Measurements from ENCODE around the gene TSSC4. TPM values are rescaled to one million over a fixed set of nuclear protein-coding genes. Genes with fewer than 3 reads are reported as not detected.

Gene TSSC4
- total and polyA plus RNA-seq, 4 donors = 16.4 to 50.9 (median 45.8) TPM

GRCh38 chr11:2432171-2432621 is 31.6 kb downstream of the TSSC4 start:
- no peak overlapping the region for H3K4me3 ChIP-seq (ENCODE audit: low read depth, low read length)
- WGBS (ENCODE audit: insufficient coverage) = 79% methylated on average over 13 of the region's 15 CpGs
- H3K27ac ChIP-seq (ENCODE audit: low read depth, low read length) = no peak overlapping the region
- H3K27me3 ChIP-seq (ENCODE audit: control insufficient read depth, insufficient read depth, low read length) = no peaks in the 10 kb centered on the region
- no peak for DNase-seq (ENCODE audit: low read depth in 4 of 6, low spot score in 6 of 6)
- H3K9me3 ChIP-seq (ENCODE audit: control insufficient read depth, insufficient read depth, low read length) = no peaks in the 10 kb centered on the region
- no peaks in the 10 kb centered on the region for H3K36me3 ChIP-seq (ENCODE audit: control insufficient read depth, insufficient read depth, low read length)
- H3K4me1 ChIP-seq (ENCODE audit: control insufficient read depth, insufficient read depth, low read length) = no peaks in the 10 kb centered on the region

GRCh38 chr11:2432628-2433071 is 32.1 kb downstream of the TSSC4 start:
- H3K27me3 ChIP-seq (ENCODE audit: control insufficient read depth, insufficient read depth, low read length) = no peaks in the 10 kb centered on the region
- H3K4me3 ChIP-seq (ENCODE audit: low read depth, low read length) = no peak overlapping the region
- DNase-seq (ENCODE audit: low read depth in 4 of 6, low spot score in 6 of 6) = no peak
- no peaks in the 10 kb centered on the region for H3K4me1 ChIP-seq (ENCODE audit: control insufficient read depth, insufficient read depth, low read length)
- H3K36me3 ChIP-seq (ENCODE audit: control insufficient read depth, insufficient read depth, low read length) = no peaks in the 10 kb centered on the region
- WGBS (ENCODE audit: insufficient coverage) = 86% methylated on average over 12 of the region's 13 CpGs
- H3K9me3 ChIP-seq (ENCODE audit: control insufficient read depth, insufficient read depth, low read length) = no peaks in the 10 kb centered on the region
- no peak overlapping the region for H3K27ac ChIP-seq (ENCODE audit: low read depth, low read length)

- WGBS (ENCODE audit: insufficient coverage) = 88% methylated on average over 21 of the region's 22 CpGs
- no peaks in the 10 kb centered on the region for H3K4me1 ChIP-seq (ENCODE audit: control insufficient read depth, insufficient read depth, low read length)
- DNase-seq (ENCODE audit: low read depth in 4 of 6, low spot score in 6 of 6) = no peak
- no peak overlapping the region for H3K27ac ChIP-seq (ENCODE audit: low read depth, low read length)
- H3K9me3 ChIP-seq (ENCODE audit: control insufficient read depth, insufficient read depth, low read length) = no peaks in the 10 kb centered on the region
- H3K27me3 ChIP-seq (ENCODE audit: control insufficient read depth, insufficient read depth, low read length) = no peaks in the 10 kb centered on the region
- no peaks in the 10 kb centered on the region for H3K36me3 ChIP-seq (ENCODE audit: control insufficient read depth, insufficient read depth, low read length)
- H3K4me3 ChIP-seq (ENCODE audit: low read depth, low read length) = no peak overlapping the region
Measured at GRCh38 chr11:2433106-2433925, 32.8 kb downstream of the TSSC4 start.

- WGBS (ENCODE audit: insufficient coverage) = 93% methylated on average over 8 of the region's 8 CpGs
- Histone ChIP-seq H3K9me3 (ENCODE audit: control insufficient read depth, insufficient read depth, low read length) (no peaks in the 10 kb centered on the region), H3K36me3 (ENCODE audit: control insufficient read depth, insufficient read depth, low read length) (no peaks in the 10 kb centered on the region), H3K27ac (ENCODE audit: low read depth, low read length) (no peak overlapping the region), H3K27me3 (ENCODE audit: control insufficient read depth, insufficient read depth, low read length) (no peaks in the 10 kb centered on the region), H3K4me3 (ENCODE audit: low read depth, low read length) (no peak overlapping the region), H3K4me1 (ENCODE audit: control insufficient read depth, insufficient read depth, low read length) (no peaks in the 10 kb centered on the region)
- DNase-seq (ENCODE audit: low read depth in 4 of 6, low spot score in 6 of 6) = no peak
Measured at GRCh38 chr11:2434008-2434407, 33.5 kb downstream of the TSSC4 start.

- Histone ChIP-seq H3K9me3 (ENCODE audit: control insufficient read depth, insufficient read depth, low read length) (no peaks in the 10 kb centered on the region), H3K4me3 (ENCODE audit: low read depth, low read length) (no peak overlapping the region), H3K27me3 (ENCODE audit: control insufficient read depth, insufficient read depth, low read length) (no peaks in the 10 kb centered on the region), H3K36me3 (ENCODE audit: control insufficient read depth, insufficient read depth, low read length) (no peaks in the 10 kb centered on the region), H3K27ac (ENCODE audit: low read depth, low read length) (no peak overlapping the region), H3K4me1 (ENCODE audit: control insufficient read depth, insufficient read depth, low read length) (no peaks in the 10 kb centered on the region)
- 83% methylated on average over 7 of the region's 11 CpGs for WGBS (ENCODE audit: insufficient coverage)
- no peak for DNase-seq (ENCODE audit: low read depth in 4 of 6, low spot score in 6 of 6)
Measured at GRCh38 chr11:2434506-2435255, 34.1 kb downstream of the TSSC4 start.

- DNase-seq (ENCODE audit: low read depth in 4 of 6, low spot score in 6 of 6) = no peak
- H3K9me3 ChIP-seq (ENCODE audit: control insufficient read depth, insufficient read depth, low read length) = no peaks in the 10 kb centered on the region
- H3K4me3 ChIP-seq (ENCODE audit: low read depth, low read length) = no peak overlapping the region
- 90% methylated on average over 12 of the region's 12 CpGs for WGBS (ENCODE audit: insufficient coverage)
- H3K36me3 ChIP-seq (ENCODE audit: control insufficient read depth, insufficient read depth, low read length) = no peaks in the 10 kb centered on the region
- no peaks in the 10 kb centered on the region for H3K4me1 ChIP-seq (ENCODE audit: control insufficient read depth, insufficient read depth, low read length)
- H3K27ac ChIP-seq (ENCODE audit: low read depth, low read length) = no peak overlapping the region
- no peaks in the 10 kb centered on the region for H3K27me3 ChIP-seq (ENCODE audit: control insufficient read depth, insufficient read depth, low read length)
Measured at GRCh38 chr11:2435288-2436012, 34.9 kb downstream of the TSSC4 start.

GRCh38 chr11:2436013-2436520 is 35.5 kb downstream of the TSSC4 start:
- WGBS (ENCODE audit: insufficient coverage) = 71% methylated on average over 8 of the region's 10 CpGs
- Histone ChIP-seq H3K36me3 (ENCODE audit: control insufficient read depth, insufficient read depth, low read length) (no peaks in the 10 kb centered on the region), H3K27ac (ENCODE audit: low read depth, low read length) (no peak overlapping the region), H3K9me3 (ENCODE audit: control insufficient read depth, insufficient read depth, low read length) (no peaks in the 10 kb centered on the region), H3K4me1 (ENCODE audit: control insufficient read depth, insufficient read depth, low read length) (no peaks in the 10 kb centered on the region), H3K27me3 (ENCODE audit: control insufficient read depth, insufficient read depth, low read length) (no peaks in the 10 kb centered on the region), H3K4me3 (ENCODE audit: low read depth, low read length) (no peak overlapping the region)
- no peak for DNase-seq (ENCODE audit: low read depth in 4 of 6, low spot score in 6 of 6)

GRCh38 chr11:2436521-2437031 is 36.0 kb downstream of the TSSC4 start:
- Histone ChIP-seq H3K36me3 (ENCODE audit: control insufficient read depth, insufficient read depth, low read length) (no peaks in the 10 kb centered on the region), H3K9me3 (ENCODE audit: control insufficient read depth, insufficient read depth, low read length) (no peaks in the 10 kb centered on the region), H3K27me3 (ENCODE audit: control insufficient read depth, insufficient read depth, low read length) (no peaks in the 10 kb centered on the region), H3K27ac (ENCODE audit: low read depth, low read length) (no peak overlapping the region), H3K4me1 (ENCODE audit: control insufficient read depth, insufficient read depth, low read length) (no peaks in the 10 kb centered on the region), H3K4me3 (ENCODE audit: low read depth, low read length) (no peak overlapping the region)
- DNase-seq (ENCODE audit: low read depth in 4 of 6, low spot score in 6 of 6) = no peak
- 88% methylated on average over 8 of the region's 13 CpGs for WGBS (ENCODE audit: insufficient coverage)

- H3K27me3 ChIP-seq (ENCODE audit: control insufficient read depth, insufficient read depth, low read length) = peaks cover 2% of the 10 kb centered on the region
- no peak for DNase-seq (ENCODE audit: low read depth in 4 of 6, low spot score in 6 of 6)
- no peaks in the 10 kb centered on the region for H3K36me3 ChIP-seq (ENCODE audit: control insufficient read depth, insufficient read depth, low read length)
- H3K9me3 ChIP-seq (ENCODE audit: control insufficient read depth, insufficient read depth, low read length) = no peaks in the 10 kb centered on the region
- H3K27ac ChIP-seq (ENCODE audit: low read depth, low read length) = no peak overlapping the region
- no peak overlapping the region for H3K4me3 ChIP-seq (ENCODE audit: low read depth, low read length)
- WGBS (ENCODE audit: insufficient coverage) = 100% methylated on average over 1 of the region's 4 CpGs
- no peaks in the 10 kb centered on the region for H3K4me1 ChIP-seq (ENCODE audit: control insufficient read depth, insufficient read depth, low read length)
Measured at GRCh38 chr11:2437516-2437915, 37.0 kb downstream of the TSSC4 start.

Data from spinal cord (tissue), 10 donors.